Left lobe of liver (tissue), 2 donors: Measurements from ENCODE around the gene TGFB3. TPM values are rescaled to one million over a fixed set of nuclear protein-coding genes. Genes with fewer than 3 reads are reported as not detected.

ENCODE experiments used
- ATAC-seq: fragments of 200-7000 bp; cut with Tn5 transposase; one replicate; pipeline ENCODE4 v1.9.1; 2020; ENCODE audit warnings: mild to moderate bottlenecking, moderate library complexity
- DNase-seq: peaks from one replicate; pipeline ENCODE4 v3.0.0-alpha.2; 2020; ENCODE audit warnings: low spot score
- total RNA-seq: library from RNA; stranded (reverse); gene quantifications from one replicate; pipeline ENCODE4 v1.2.1, GENCODE V29; 2021
- donor health status: DM: no; HTN: no; CAD: no; lungs with moderate emphysema.
- donor health status: DM: no; HTN: yes; CAD: no.

TGFB3 gene
- total RNA-seq, 1 donor from 2014 or later = 5.5 TPM

DNA sequence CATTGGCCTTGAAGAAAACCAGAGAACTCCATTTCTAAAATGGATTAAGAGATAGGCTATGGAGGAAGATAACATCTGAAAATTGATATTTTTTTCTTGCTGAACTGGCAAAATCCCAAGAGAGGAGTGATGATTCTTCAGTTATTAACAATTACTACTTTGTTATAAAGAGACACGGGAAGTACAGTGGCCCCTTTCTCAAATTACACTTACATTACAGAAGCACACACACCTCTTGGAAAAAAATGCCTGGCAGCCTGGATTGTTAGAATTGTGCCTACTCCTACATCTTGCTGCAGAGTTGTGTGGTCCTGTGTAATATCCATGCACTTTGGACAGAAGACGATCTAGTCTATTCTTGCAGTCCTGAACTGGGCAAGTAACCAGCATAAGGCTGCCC lies 71.7 kb downstream of the TGFB3 start:
- ATAC-seq (no peak), DNase-seq (no peak)

GRCh38 chr14:75909630-75910029 lies 72.2 kb downstream of the TGFB3 start:
- ATAC-seq (no peak), DNase-seq (no peak)

Other genes with a start within 250 kb of the TGFB3 start
- gene IFT43, start 3.8 kb upstream of the TGFB3 start, total RNA-seq = 13.7 TPM
- 10.9 TPM for gene GPATCH2L, start 169.9 kb upstream of the TGFB3 start, total RNA-seq